Inflammatory macrophage (primary cell): ENCODE data around the gene DOK1.

Experiments used
- DNase-seq, 2 donors: peaks; one replicate each; pipeline ENCODE4 v3.0.0-alpha.2; 2020 to 2022

The DOK1 gene

DNA sequence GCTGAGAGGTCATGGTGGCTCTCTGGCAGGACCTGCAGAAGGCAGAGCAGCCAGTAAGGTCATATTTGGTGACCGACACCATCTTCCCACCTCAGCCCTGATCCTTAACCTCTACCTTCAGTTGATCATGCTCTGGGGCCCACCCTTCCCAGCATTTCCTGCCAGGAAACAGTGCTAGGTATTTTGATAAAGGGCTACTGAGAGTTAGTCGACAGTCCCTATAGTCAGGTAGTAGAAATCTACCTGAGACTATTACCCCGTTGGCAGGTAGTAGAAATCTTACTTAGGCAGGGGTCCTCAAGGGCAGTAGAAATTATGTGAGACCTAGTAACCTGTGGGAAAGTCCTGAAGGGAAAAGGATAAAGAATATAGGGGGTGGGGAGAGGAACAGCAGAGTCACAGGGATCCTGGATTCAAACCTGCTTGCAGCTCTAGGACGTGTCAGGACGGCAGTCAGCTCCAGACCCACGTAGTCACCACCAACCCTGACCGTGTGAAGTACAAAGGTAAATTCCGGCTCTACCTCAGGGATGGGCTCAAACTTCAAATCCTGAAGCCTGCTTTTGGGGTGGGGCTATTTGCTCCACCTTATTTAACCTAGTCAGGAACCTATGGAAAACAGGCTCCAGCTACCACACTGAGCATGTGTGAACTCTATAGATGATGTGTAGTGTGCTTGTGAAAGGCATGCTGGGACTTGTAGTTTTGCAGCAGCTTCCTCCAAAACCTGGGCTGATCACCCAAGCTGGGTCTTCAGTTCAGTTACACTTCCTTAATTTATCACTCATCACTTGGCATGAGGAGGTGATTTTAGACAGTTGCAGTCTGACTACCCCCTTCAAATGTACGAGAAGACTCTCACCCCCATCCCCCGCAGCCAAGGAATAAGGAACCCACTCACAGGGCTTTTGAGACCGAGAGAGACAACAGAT is 28.5 kb upstream of the DOK1 start, which contains the start of gene DQX1:
Gene DQX1 (minus strand): TSS at position 515 of the 932 bp plus-strand sequence. CDS start 502 bp downstream, at position 13.
- peak; percentile 52 to 55 for DNase-seq

- DNase-seq = no peak
Measured at GRCh38 chr2:74526649-74527230, 27.8 kb upstream of the DOK1 start.

DNA sequence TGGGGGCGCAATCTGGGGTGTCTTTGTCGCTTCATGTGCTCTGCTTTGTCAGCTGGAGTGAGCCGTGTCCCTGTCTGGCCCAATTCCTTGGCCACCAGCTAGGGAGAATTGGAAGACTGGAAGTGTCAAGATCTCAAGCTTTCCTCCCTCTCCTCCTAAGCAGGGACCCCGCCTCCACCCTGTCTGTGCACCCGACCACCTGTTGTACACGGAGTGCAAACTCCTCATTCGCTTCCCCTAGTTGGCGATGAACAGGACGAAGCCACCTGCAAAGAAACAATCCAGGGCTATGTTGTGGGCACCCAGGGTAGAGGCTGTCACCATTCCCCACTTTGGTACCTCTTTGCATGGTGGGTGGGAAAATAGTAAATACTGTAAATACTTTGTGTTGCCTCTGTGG is 26.8 kb upstream of the DOK1 start:
- DNase-seq = no peak

DNA sequence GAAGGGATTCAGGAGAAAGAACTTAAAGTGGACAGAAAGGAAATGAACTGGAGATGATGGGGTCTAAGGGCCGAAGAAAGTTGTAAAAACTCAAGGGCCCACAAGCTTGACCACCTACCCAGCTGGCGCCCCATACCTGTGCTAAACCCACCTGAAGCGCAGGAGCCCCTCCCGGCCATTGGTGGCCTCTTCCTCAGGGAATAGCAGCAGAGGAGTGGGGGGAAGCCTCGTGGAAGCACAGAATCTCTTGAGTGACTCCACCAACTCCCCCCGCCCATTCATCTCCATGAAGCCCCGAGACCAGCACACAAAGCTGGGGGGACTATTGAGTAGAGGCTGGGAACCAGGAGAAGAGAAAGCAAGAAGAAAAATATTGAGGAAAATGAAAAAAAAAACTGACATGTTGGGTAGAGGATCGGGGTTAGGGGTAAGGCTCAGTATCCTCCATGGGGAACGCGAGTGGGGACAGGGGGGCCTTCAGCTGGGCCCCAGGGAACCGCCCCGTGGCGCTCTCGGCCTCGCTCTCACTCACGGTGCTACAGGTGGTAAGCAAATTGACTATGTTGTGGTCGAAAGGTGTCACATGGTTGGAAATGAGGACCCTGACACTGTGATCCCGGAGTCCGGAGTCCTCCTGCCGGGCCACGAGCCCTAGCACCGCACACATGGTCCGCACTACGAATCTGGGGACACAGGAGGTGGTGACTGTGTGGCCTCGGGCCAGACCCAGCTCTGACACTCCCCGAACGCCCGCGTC is 25.7 kb upstream of the DOK1 start:
- DNase-seq = no peak

GRCh38 chr2:74529357-74530238 is 24.9 kb upstream of the DOK1 start, which contains the start of the genes AUP1 and HTRA2:
TSS of gene AUP1 (minus strand) at chr2:74529706. CDS start at chr2:74529629, 77 bp downstream.
TSS of gene HTRA2 (plus strand) at chr2:74529933. CDS start at chr2:74530007, 74 bp downstream.
- peak; percentile 100 for DNase-seq

DNA sequence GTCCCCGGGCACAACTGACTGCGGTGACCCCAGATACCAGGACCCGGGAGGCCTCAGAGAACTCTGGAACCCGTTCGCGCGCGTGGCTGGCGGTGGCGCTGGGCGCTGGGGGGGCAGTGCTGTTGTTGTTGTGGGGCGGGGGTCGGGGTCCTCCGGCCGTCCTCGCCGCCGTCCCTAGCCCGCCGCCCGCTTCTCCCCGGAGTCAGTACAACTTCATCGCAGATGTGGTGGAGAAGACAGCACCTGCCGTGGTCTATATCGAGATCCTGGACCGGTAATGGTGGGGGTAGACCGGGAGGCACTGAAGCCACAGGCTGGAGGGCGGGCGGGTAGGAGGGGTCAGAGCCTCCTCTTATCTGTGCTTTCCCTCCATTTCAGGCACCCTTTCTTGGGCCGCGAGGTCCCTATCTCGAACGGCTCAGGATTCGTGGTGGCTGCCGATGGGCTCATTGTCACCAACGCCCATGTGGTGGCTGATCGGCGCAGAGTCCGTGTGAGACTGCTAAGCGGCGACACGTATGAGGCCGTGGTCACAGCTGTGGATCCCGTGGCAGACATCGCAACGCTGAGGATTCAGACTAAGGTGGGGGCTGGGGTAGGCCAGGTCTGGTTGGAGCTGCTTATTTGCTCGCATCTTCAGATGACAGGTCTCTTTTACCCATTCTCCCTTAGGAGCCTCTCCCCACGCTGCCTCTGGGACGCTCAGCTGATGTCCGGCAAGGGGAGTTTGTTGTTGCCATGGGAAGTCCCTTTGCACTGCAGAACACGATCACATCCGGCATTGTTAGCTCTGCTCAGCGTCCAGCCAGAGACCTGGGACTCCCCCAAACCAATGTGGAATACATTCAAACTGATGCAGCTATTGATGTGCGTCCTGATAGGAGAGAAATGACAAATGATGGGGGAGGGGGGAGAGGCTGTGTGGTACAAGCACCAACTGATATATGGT is 24.0 kb upstream of the DOK1 start:
- DNase-seq = peak; percentile 37 to 65

DNA sequence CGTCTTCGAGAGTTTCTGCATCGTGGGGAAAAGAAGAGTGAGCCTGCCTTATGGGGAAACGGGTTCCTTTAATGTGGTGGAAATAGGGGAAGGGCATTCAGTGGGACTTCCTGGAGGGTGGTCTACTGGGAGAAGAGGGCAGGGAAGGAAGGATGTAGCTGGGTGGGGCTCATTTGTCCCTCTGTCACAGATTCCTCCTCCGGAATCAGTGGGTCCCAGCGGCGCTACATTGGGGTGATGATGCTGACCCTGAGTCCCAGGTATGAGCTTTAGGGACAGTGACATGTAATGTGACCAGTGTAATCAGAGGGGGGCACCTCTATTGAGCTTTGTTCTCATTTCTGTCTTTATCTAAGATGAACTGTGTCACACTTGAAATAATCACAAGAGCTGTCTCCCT is 22.9 kb upstream of the DOK1 start:
- no peak for DNase-seq

DNA sequence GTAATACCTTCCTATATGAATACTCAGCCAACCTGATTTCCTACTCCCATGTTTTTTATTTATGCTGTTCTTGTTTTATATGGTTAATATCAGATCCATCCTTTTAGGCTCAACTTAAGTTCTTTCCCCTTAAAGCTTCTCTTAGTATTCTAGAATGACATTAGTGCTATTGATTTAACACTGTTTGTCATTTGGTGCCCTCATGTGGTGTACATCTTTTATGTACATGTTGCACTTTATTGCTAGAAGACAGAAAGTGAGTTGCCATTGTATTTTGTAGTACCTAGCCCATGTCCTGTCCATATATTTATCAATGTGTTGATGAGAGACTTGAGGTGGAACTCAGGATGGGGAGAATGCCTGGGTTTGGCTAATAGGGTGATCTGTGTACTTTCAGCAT is 22.3 kb upstream of the DOK1 start:
- peak in 1 of 2 donors; percentile 53 for DNase-seq

GRCh38 chr2:74533464-74533863 is 21.1 kb upstream of the DOK1 start:
- no peak for DNase-seq

DNA sequence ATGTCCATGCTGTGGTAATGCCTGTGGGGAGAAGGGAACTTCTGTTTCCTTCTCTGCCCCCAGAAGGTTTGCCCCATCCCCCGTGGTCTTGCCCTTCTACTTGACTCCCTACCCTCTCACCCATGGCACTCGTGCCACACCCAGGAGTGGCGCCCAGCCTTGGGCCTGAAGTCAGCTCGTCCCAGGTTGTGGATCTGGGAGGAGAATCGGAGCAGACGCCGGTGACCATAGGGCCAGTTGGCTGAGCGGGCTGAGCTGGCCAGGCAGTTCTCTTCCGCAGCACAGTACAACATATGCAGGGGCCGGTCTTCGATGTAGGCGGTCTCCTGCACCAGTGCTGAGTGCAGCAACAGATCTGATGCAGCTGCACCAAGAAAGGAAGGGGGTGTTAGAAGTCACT is 20.1 kb upstream of the DOK1 start:
- DNase-seq = no peak

DNA sequence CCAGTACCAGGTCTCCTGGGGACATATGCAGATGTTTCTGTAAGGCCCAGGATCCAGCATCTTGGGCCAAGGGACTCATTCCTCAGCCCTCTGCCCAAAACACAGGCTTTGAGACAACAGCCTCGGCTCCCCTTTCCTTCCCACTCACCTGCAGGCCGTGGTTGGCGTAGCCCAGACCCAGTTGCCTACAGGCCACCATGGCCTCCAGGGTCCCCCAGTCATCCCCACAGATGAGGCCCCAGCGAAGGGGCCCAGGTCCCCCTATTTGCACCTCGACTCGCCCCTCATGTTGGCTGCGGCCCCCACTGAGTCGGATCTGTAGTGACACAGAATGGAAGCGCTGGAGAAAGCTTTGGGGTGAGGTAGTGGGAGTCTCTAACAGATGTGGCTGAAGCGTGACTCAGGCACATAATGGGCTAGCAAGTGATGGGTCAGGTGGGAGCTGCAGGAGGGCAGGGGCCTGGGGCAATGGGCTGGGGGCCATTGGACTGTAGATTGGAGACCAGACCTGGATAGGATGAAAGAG is 19.0 kb upstream of the DOK1 start:
- DNase-seq = no peak

DNA sequence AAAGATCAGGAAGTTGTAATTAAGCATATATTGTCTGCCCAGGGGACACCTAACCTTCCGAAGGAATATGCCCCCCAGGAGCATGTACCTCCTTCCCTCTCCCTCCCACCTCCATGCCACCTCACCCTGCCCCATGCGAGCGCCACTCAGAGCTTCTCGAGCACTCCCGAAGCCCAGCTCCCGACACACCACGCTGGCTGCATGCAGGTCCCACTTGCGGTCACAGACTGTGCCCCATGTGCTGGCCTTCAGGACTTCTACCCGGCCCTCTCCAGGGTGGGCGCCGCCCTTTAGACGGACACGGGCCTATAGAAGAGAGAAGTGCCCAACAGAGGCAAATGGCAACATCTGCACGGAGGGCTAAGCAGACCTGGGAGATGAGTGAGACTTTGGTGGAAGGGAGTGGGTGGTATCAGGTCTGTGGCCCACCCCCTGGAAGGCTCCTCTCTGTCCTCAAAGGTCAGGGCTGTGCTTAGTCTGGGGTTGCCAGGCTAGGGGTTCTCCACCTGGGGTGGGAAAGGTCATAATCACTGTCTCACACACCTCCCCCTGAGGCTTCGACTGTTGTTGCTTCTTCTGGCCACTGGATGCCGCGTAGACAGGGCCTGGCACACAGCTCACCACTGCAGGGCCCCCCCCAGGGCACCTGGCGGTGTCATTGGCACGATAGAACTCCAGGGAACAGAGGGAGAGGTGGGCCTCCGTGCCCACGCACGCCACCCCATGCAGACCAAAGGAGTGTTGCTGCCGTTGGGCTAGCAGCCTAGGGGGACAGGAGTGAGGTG is 18.2 kb upstream of the DOK1 start:
- DNase-seq = no peak

DNA sequence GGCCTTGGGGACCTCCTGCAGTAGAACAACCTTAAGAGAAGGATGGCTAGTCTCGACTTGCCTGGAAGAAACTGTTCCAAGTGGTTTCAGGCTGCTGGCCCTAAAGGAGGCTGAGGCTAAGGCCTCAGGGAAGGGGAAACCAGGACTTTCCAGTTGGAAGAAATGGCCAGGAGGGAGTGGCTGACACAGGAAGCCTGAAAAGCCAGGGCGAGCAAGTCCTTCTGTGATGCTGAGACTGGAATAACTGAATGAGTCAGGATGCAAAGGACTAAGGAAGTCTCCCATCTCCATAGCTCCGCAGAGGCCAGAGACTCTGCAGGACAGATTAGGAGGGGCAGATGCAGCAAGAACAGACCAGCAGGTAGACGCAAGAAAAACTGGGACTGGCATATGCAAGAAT is 17.4 kb upstream of the DOK1 start:
- no peak for DNase-seq

DNA sequence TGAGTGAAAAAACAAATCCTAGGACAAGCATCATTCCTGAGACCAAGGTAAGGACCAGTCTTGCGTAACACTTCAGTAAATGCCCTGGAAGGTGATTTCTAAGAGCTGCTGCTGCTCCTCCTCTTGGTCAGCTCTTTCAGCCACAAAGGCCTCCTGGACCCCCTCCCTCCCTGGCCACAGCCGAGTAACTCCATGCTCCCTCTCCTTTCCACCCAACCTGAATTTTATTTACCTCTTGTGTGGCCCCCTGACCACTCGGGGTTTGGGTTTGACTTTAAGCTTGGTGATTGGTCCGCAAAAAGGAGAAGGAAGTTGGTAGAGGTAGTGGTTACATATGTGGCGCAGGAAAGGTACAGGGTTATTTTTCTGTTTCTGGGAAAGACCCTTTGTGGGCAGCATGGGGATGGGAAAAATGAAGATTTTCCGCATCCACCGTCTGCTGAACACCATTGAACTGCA is 15.6 kb upstream of the DOK1 start:
- DNase-seq = no peak

- no peak for DNase-seq
Measured at GRCh38 chr2:74540291-74540690, 14.2 kb upstream of the DOK1 start.

DNA sequence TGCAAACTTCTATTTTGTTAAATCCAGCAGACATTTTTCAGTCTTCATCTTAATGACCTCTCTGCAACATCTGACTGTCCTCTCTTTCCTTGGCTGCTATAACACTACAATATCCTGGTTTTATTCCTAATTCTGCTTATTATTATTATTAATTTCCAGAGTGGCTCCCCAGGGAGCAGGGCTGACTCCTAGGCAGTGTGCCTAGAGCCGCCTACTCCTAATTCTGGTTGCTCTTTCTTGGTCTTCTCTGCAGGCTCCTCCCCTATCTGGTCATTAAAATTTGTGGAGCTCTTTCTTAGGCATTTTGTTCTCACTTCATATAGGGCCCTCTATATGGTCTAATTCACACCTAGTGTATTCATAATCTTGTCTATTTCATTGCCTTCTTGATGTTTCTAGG is 11.5 kb upstream of the DOK1 start:
- DNase-seq = no peak

GRCh38 chr2:74544634-74545033 is 9.9 kb upstream of the DOK1 start:
- no peak for DNase-seq

GRCh38 chr2:74546004-74546403 is 8.5 kb upstream of the DOK1 start:
- no peak for DNase-seq

GRCh38 chr2:74548285-74548899 is 6.1 kb upstream of the DOK1 start:
- no peak for DNase-seq
